ENCODE measurements around the gene ERC1. TPM values are rescaled to one million over a fixed set of nuclear protein-coding genes. Genes with fewer than 3 reads are reported as not detected.

ERC1 gene
- polyA plus RNA-seq, 1 donor from 2014 or later: 7.1 TPM

GRCh38 chr12:1425396-1425729 is 434.3 kb downstream of the ERC1 start:
- no peaks in the 10 kb centered on the region for H3K36me3 ChIP-seq (ENCODE audit: insufficient read depth, low read length)
- no peak for TF ChIP-seq EP300 (conservative IDR thresholded peaks at IDR 0.05; ENCODE audit: poor library complexity, severe bottlenecking)
- no peak for TF ChIP-seq MXI1 (conservative IDR thresholded peaks at IDR 0.05; ENCODE audit: poor library complexity, severe bottlenecking)
- TF ChIP-seq EZH2 (IDR thresholded peaks at IDR 0.05; ENCODE audit: borderline replicate concordance, insufficient read depth, low read length, poor library complexity, severe bottlenecking): no peak
- TF ChIP-seq CTCF (IDR thresholded peaks at IDR 0.05; ENCODE audit: poor library complexity, severe bottlenecking): no peak
- TF ChIP-seq REST (IDR thresholded peaks at IDR 0.05; ENCODE audit: borderline replicate concordance): no peak
- TF ChIP-seq RAD21 (conservative IDR thresholded peaks at IDR 0.05): no peak
- no peak for TF ChIP-seq SMC3 (conservative IDR thresholded peaks at IDR 0.05; ENCODE audit: poor library complexity)
- TF ChIP-seq TAF1 (IDR thresholded peaks at IDR 0.05; ENCODE audit: low read depth): no peak
- no peak for TF ChIP-seq POLR2AphosphoS5 (IDR thresholded peaks at IDR 0.05)
- H3K79me2 ChIP-seq (replicated peaks; ENCODE audit: insufficient read depth, low read length): no peaks in the 10 kb centered on the region
- no peaks in the 10 kb centered on the region for H3K9me3 ChIP-seq (ENCODE audit: low read length)
- H2AFZ ChIP-seq (ENCODE audit: low read depth, low read length): no peak overlapping the region
- no peaks in the 10 kb centered on the region for H3F3A ChIP-seq (ENCODE audit: insufficient read depth, low read length, poor library complexity, severe bottlenecking)
- H3K9ac ChIP-seq (ENCODE audit: low read length): no peak overlapping the region
- no peak overlapping the region for H3K27ac ChIP-seq (ENCODE audit: low read length)
- H4K20me1 ChIP-seq (ENCODE audit: insufficient read depth): no peaks in the 10 kb centered on the region
- H3K27me3 ChIP-seq (ENCODE audit: insufficient read depth, low read depth, low read length): no peaks in the 10 kb centered on the region
- no peaks in the 10 kb centered on the region for H3K9me2 ChIP-seq (ENCODE audit: insufficient read depth, low read length)
- no peak overlapping the region for H3K4me3 ChIP-seq (ENCODE audit: low read length)
- H3K4me2 ChIP-seq (ENCODE audit: low read length): no peak overlapping the region

GRCh38 chr12:1428671-1429070 is 437.6 kb downstream of the ERC1 start:
- H3K27ac ChIP-seq (ENCODE audit: low read length): no peak overlapping the region
- no peak overlapping the region for H3K9ac ChIP-seq (ENCODE audit: low read length)
- no peaks in the 10 kb centered on the region for H3K36me3 ChIP-seq (ENCODE audit: insufficient read depth, low read length)
- TF ChIP-seq TAF1 (IDR thresholded peaks at IDR 0.05; ENCODE audit: low read depth) (no peak), REST (IDR thresholded peaks at IDR 0.05; ENCODE audit: borderline replicate concordance) (no peak), RAD21 (conservative IDR thresholded peaks at IDR 0.05) (no peak), SMC3 (conservative IDR thresholded peaks at IDR 0.05; ENCODE audit: poor library complexity) (no peak), EP300 (conservative IDR thresholded peaks at IDR 0.05; ENCODE audit: poor library complexity, severe bottlenecking) (no peak), POLR2AphosphoS5 (IDR thresholded peaks at IDR 0.05) (no peak), EZH2 (IDR thresholded peaks at IDR 0.05; ENCODE audit: borderline replicate concordance, insufficient read depth, low read length, poor library complexity, severe bottlenecking) (no peak), MXI1 (conservative IDR thresholded peaks at IDR 0.05; ENCODE audit: poor library complexity, severe bottlenecking) (no peak), CTCF (IDR thresholded peaks at IDR 0.05; ENCODE audit: poor library complexity, severe bottlenecking) (no peak)
- H3K79me2 ChIP-seq (replicated peaks; ENCODE audit: insufficient read depth, low read length): no peaks in the 10 kb centered on the region
- no peaks in the 10 kb centered on the region for H3K9me2 ChIP-seq (ENCODE audit: insufficient read depth, low read length)
- no peak overlapping the region for H2AFZ ChIP-seq (ENCODE audit: low read depth, low read length)
- no peaks in the 10 kb centered on the region for H4K20me1 ChIP-seq (ENCODE audit: insufficient read depth)
- no peaks in the 10 kb centered on the region for H3K9me3 ChIP-seq (ENCODE audit: low read length)
- no peaks in the 10 kb centered on the region for H3F3A ChIP-seq (ENCODE audit: insufficient read depth, low read length, poor library complexity, severe bottlenecking)
- H3K4me2 ChIP-seq (ENCODE audit: low read length): no peak overlapping the region
- no peaks in the 10 kb centered on the region for H3K27me3 ChIP-seq (ENCODE audit: insufficient read depth, low read depth, low read length)
- no peak overlapping the region for H3K4me3 ChIP-seq (ENCODE audit: low read length)

Measured in neural cell (in vitro differentiated cells).